Hepatocyte (in vitro differentiated cells): ENCODE measurements around the gene ARMH3. TPM values are rescaled to one million over a fixed set of nuclear protein-coding genes. Genes with fewer than 3 reads are reported as not detected.

Experiments
- DNase-seq: peaks from one replicate; pipeline ENCODE4 v3.0.0-alpha.2; 2016; ENCODE audit warnings: low spot score
- H2AFZ ChIP-seq: fragments of 200-600 bp; sonication (generic); 2 replicates; pipeline ENCODE4 v1.6.0; 2016; ENCODE audit warnings: antibody characterized with exemption, mild to moderate bottlenecking
- H3K27ac ChIP-seq: fragments of 200-600 bp; sonication (generic); 2 replicates; pipeline ENCODE4 v1.5.1; 2016; ENCODE audit warnings: mild to moderate bottlenecking
- H3K27me3 ChIP-seq: fragments of 200-600 bp; sonication (generic); 2 replicates; pipeline ENCODE4 v1.6.1; 2016
- H3K36me3 ChIP-seq: fragments of 200-600 bp; sonication (generic); replicated peaks from 2 replicates; pipeline ENCODE4 v1.5.1; 2016; ENCODE audit warnings: low read depth; ENCODE audit not compliant: insufficient read depth
- H3K4me1 ChIP-seq: fragments of 200-600 bp; sonication (generic); 2 replicates; pipeline ENCODE4 v1.5.1; 2016; ENCODE audit warnings: mild to moderate bottlenecking, moderate library complexity; ENCODE audit not compliant: insufficient read depth
- H3K4me2 ChIP-seq: fragments of 200-600 bp; sonication (generic); 2 replicates; pipeline ENCODE4 v1.6.0; 2016
- H3K4me3 ChIP-seq: fragments of 200-600 bp; sonication (generic); 2 replicates; pipeline ENCODE4 v1.5.1; 2016; ENCODE audit warnings: mild to moderate bottlenecking
- H3K79me2 ChIP-seq: fragments of 200-600 bp; sonication (generic); 2 replicates; pipeline ENCODE4 v1.6.0; 2017; ENCODE audit warnings: mild to moderate bottlenecking
- H3K9me2 ChIP-seq: fragments of 200-600 bp; sonication (generic); replicated peaks from 2 replicates; pipeline ENCODE4 v1.6.0; 2017; ENCODE audit warnings: mild to moderate bottlenecking; ENCODE audit not compliant: insufficient read depth
- H3K9me3 ChIP-seq: fragments of 200-600 bp; sonication (generic); 2 replicates; pipeline ENCODE4 v1.5.1; 2016; ENCODE audit warnings: low read depth, mild to moderate bottlenecking
- H4K20me1 ChIP-seq: fragments of 200-600 bp; sonication (generic); 2 replicates; pipeline ENCODE4 v1.6.0; 2016; ENCODE audit warnings: mild to moderate bottlenecking; ENCODE audit not compliant: insufficient read depth, poor library complexity, severe bottlenecking
- CTCF ChIP-seq: fragments of 200-600 bp; sonication (generic); IDR thresholded peaks from 2 replicates; pipeline ENCODE4 v1.5.1; 2016; ENCODE audit warnings: antibody characterized with exemption, mild to moderate bottlenecking; ENCODE audit not compliant: poor library complexity
- EZH2 ChIP-seq: fragments of 200-600 bp; sonication (generic); IDR thresholded peaks from 2 replicates; pipeline ENCODE4 v1.6.1; 2016; ENCODE audit warnings: antibody characterized with exemption, mild to moderate bottlenecking, borderline replicate concordance
- EZH2phosphoT487 ChIP-seq: fragments of 200-600 bp; sonication (generic); IDR thresholded peaks from one replicate; pipeline ENCODE4 v1.6.1; 2018; ENCODE audit warnings: antibody characterized with exemption, mild to moderate bottlenecking, low read depth, moderate library complexity; ENCODE audit not compliant: unreplicated experiment, severe bottlenecking
- WGBS: methylation state at CpG from one replicate; pipeline ENCODE4 v1.1.6; 2016; ENCODE audit warnings: low lambda C conversion rate; ENCODE audit errors: missing lambda C conversion rate; 5-methylcytosine and 5-hydroxymethylcytosine counted together
- polyA plus RNA-seq: library from polyadenylated mRNA; unstranded; fragments of >200 nt; fragmentation: Nextera tagmentation; extraction: Ambion mirVana; gene quantifications from 2 replicates; pipeline ENCODE4 v1.2.1, GENCODE V29; 2016
- total RNA-seq: library from RNA; depleted of rRNA; stranded (reverse); fragments of >200 nt; gene quantifications from 2 replicates; pipeline ENCODE4 v1.2.3, GENCODE V29; 2014

ARMH3 gene
- total and polyA plus RNA-seq, 2 experiments from 2014 or later, result 10.6 to 15.1 TPM

- Histone ChIP-seq H3K4me1 (peaks cover 19% of the 10 kb centered on the region), H4K20me1 (peaks cover 39% of the 10 kb centered on the region), H3K4me2 (peak overlapping the region; percentile 74), H3K27ac (peak overlapping the region; percentile 86), H3K27me3 (no peaks in the 10 kb centered on the region), H3K4me3 (peak overlapping the region; percentile 10), H3K9me3 (no peaks in the 10 kb centered on the region), H3K36me3 (no peaks in the 10 kb centered on the region), H3K79me2 (peaks cover 45% of the 10 kb centered on the region), H3K9me2 (no peaks in the 10 kb centered on the region), H2AFZ (peak overlapping the region; percentile 61)
- 18% methylated on average over 14 of the region's 14 CpGs for WGBS
- peak; percentile 66 for DNase-seq
- TF ChIP-seq EZH2phosphoT487 (no peak), CTCF (no peak), EZH2 (no peak)
Observed at GRCh38 chr10:101818872-101819633, 236.9 kb downstream of the ARMH3 start.

DNA sequence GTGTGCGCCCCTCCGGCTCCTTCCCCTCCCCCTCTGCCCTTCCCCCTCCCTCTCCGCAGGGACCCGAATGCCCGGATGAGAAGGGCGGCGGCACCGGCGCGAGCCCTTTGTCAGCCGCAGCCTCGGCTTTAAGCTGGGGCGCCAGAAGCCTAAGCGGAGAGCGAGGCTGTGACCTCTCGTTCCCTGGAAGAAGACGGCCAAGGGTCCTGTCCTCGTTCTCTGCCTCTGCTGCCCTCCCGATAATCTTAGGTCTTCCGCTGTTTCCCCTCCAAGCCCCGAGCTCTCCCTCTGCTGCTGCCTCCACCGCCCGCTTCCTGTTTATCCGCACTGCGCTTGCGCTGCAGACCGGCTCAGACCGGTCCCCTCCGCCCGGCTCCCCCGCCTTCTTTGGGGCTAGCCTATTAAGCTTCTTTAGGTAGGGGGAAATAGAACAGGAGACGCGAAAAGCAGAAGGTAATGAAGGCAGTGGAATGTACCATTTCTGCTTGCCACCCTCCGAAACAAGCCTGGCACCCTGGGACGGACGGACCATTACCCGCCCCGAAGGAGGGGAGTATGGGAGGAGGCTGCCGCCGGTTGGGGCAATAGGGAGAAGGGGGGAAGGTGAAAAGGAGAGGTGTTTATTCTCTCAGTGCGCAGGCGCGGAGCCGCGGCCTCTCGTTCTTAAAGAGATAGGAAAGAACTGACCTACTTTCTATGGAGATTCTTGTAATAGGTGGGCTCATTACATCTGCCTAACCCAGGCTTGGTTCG, 237.7 kb downstream of the ARMH3 start, which contains the start of gene OGA:
TSS of gene OGA (minus strand) at position 326 of the 753 bp plus-strand sequence. CDS start 422 bp downstream, outside the sequence.
- peak; percentile 100 for DNase-seq
- TF ChIP-seq EZH2, result no peak
- no peak for TF ChIP-seq CTCF
- TF ChIP-seq EZH2phosphoT487, result no peak
- Histone ChIP-seq H3K4me1 (peaks cover 20% of the 10 kb centered on the region), H3K4me3 (peak within 1 kb of the TSS; percentile 82), H3K27me3 (no peaks in the 10 kb centered on the region), H3K27ac (peak within 1 kb of the TSS; percentile 94), H2AFZ (peak within 1 kb of the TSS; percentile 61), H3K9me2 (no peaks in the 10 kb centered on the region), H3K4me2 (peak within 1 kb of the TSS; percentile 91), H3K79me2 (peaks cover 53% of the 10 kb centered on the region), H4K20me1 (peaks cover 46% of the 10 kb centered on the region), H3K9me3 (no peaks in the 10 kb centered on the region), H3K36me3 (no peaks in the 10 kb centered on the region)
- under 1% methylated on average over 43 of the region's 47 CpGs for WGBS

- Histone ChIP-seq H3K27me3 (no peaks in the 10 kb centered on the region), H3K27ac (peak overlapping the region; percentile 94), H2AFZ (no peak overlapping the region), H4K20me1 (peaks cover 54% of the 10 kb centered on the region), H3K4me3 (peak overlapping the region; percentile 82), H3K9me3 (no peaks in the 10 kb centered on the region), H3K36me3 (no peaks in the 10 kb centered on the region), H3K9me2 (no peaks in the 10 kb centered on the region), H3K79me2 (peaks cover 60% of the 10 kb centered on the region), H3K4me1 (peaks cover 20% of the 10 kb centered on the region), H3K4me2 (peak overlapping the region; percentile 91)
- TF ChIP-seq CTCF (no peak), EZH2phosphoT487 (no peak), EZH2 (no peak)
- 1% methylated on average over 33 of the region's 44 CpGs for WGBS
- DNase-seq, result peak; percentile 90
Observed at GRCh38 chr10:101817337-101818118, 238.4 kb downstream of the ARMH3 start.
